Ascending aorta (tissue), 2 donors: ENCODE measurements around the gene HCK. TPM values are rescaled to one million over a fixed set of nuclear protein-coding genes. Genes with fewer than 3 reads are reported as not detected.

Experiments used
- DNase-seq, 2 donors: peaks; one replicate each; pipeline ENCODE4 v3.0.0-alpha.2; 2019; ENCODE audit warnings: low spot score in 2 of 2
- H3K27ac ChIP-seq, 2 donors: fragments of 200-600 bp; sonication (generic); one replicate each; pipeline ENCODE4 v1.5.1; 2016 to 2017; ENCODE audit warnings: mild to moderate bottlenecking in 1 of 2
- H3K27me3 ChIP-seq: fragments of 200-600 bp; sonication (generic); one replicate; pipeline ENCODE4 v1.5.1; 2017
- H3K36me3 ChIP-seq, 2 donors: fragments of 200-600 bp; sonication (generic); one replicate each; pipeline ENCODE4 v1.5.1; 2016
- H3K4me1 ChIP-seq, 2 donors: fragments of 200-600 bp; sonication (generic); one replicate each; pipeline ENCODE4 v1.5.1; 2016 to 2017; ENCODE audit warnings: mild to moderate bottlenecking in 1 of 2
- H3K4me3 ChIP-seq, 2 donors: fragments of 200-600 bp; sonication (generic); one replicate each; pipeline ENCODE4 v1.5.1; 2016 to 2017; ENCODE audit warnings: mild to moderate bottlenecking in 1 of 2
- H3K9me3 ChIP-seq, 2 donors: fragments of 200-600 bp; sonication (generic); one replicate each; pipeline ENCODE4 v1.5.1; 2016
- CTCF ChIP-seq, 3 experiments: fragments of 200-600 bp in 2 of 3; fragments of 450-650 bp in 1 of 3; sonication (generic) in 2 of 3; IDR thresholded peaks; one replicate each; pipeline ENCODE4 v1.5.1; 2016 to 2019; ENCODE audit warnings: antibody characterized with exemption in 3 of 3, mild to moderate bottlenecking in 1 of 3, moderate library complexity in 1 of 3
- intact Hi-C: fragments of 100-400 bp; cut with DNase I; formaldehyde crosslinking; loops from one replicate; pipeline ENCODE4 v1.15.1; 2023
- total RNA-seq: library from RNA; depleted of rRNA; stranded (reverse); fragments of >200 nt; gene quantifications from one replicate; pipeline ENCODE4 v1.1.0, GENCODE V29; 2016

The HCK gene
- total RNA-seq, 1 donor from 2014 or later = 16.8 TPM

- no peak for DNase-seq
- Histone ChIP-seq H3K9me3 (no peaks in the 10 kb centered on the region), H3K27me3 (no peaks in the 10 kb centered on the region), H3K4me3 (no peak overlapping the region), H3K36me3 (no peaks in the 10 kb centered on the region), H3K27ac (no peak overlapping the region), H3K4me1 (peaks cover 0 to 4% of the 10 kb centered on the region in 2 donors)
- TF ChIP-seq CTCF (IDR thresholded peaks at IDR 0.05) = no peak
- intact Hi-C loops = no loop called here
Observed at GRCh38 chr20:32056708-32057483, 4.9 kb downstream of the HCK start.

- DNase-seq = no peak
- no peak overlapping the region for H3K27ac ChIP-seq
- TF ChIP-seq CTCF (IDR thresholded peaks at IDR 0.05) = no peak
- no peaks in the 10 kb centered on the region for H3K36me3 ChIP-seq
- H3K4me3 ChIP-seq = no peak overlapping the region
- no peaks in the 10 kb centered on the region for H3K9me3 ChIP-seq
- intact Hi-C loops = no loop called here
- no peaks in the 10 kb centered on the region for H3K4me1 ChIP-seq
- H3K27me3 ChIP-seq = no peaks in the 10 kb centered on the region
Observed at GRCh38 chr20:32057656-32058184, 5.7 kb downstream of the HCK start.

- intact Hi-C loops = no loop called here
- H3K36me3 ChIP-seq = no peaks in the 10 kb centered on the region
- H3K9me3 ChIP-seq = no peaks in the 10 kb centered on the region
- DNase-seq = no peak
- no peak for TF ChIP-seq CTCF (IDR thresholded peaks at IDR 0.05)
- no peaks in the 10 kb centered on the region for H3K4me1 ChIP-seq
- no peaks in the 10 kb centered on the region for H3K27me3 ChIP-seq
- H3K4me3 ChIP-seq = no peak overlapping the region
- H3K27ac ChIP-seq = no peak overlapping the region
Observed at GRCh38 chr20:32059189-32059588, 7.1 kb downstream of the HCK start.

DNA sequence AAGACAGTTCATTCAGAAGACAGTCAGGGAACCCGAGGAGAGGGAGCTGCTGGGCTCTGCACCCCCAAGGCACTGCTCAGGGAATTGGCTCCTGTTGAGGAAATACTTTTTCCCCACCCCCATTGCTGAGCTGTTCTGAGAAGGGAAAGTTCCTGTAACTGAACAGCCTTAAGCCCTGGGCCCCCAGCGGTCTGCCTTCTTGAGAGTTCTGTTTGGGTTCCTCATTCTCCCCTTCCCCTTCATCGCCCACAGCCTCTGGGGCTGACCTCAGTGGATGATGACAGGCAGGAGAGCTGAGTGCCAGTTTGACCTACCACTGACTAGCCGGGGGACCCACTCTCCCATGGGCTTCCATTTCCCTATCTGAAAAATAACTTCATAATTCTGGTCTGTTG, 10.7 kb downstream of the HCK start:
- no peaks in the 10 kb centered on the region for H3K27me3 ChIP-seq
- DNase-seq = peak; percentile 53 to 79
- H3K36me3 ChIP-seq = no peaks in the 10 kb centered on the region
- H3K27ac ChIP-seq = no peak overlapping the region
- TF ChIP-seq CTCF (IDR thresholded peaks at IDR 0.05) = no peak
- intact Hi-C loops = no loop called here
- no peaks in the 10 kb centered on the region for H3K4me1 ChIP-seq
- no peak overlapping the region for H3K4me3 ChIP-seq
- no peaks in the 10 kb centered on the region for H3K9me3 ChIP-seq

GRCh38 chr20:32063695-32064094, 11.7 kb downstream of the HCK start:
- Histone ChIP-seq H3K9me3 (no peaks in the 10 kb centered on the region), H3K27ac (no peak overlapping the region), H3K27me3 (no peaks in the 10 kb centered on the region), H3K4me1 (no peaks in the 10 kb centered on the region), H3K4me3 (no peak overlapping the region), H3K36me3 (no peaks in the 10 kb centered on the region)
- no peak for TF ChIP-seq CTCF (IDR thresholded peaks at IDR 0.05)
- intact Hi-C loops = no loop called here
- DNase-seq = peak in 1 of 2 donors; percentile 41
